Tibial nerve (tissue), 4 donors: ENCODE data around the gene SSBP2. TPM values are rescaled to one million over a fixed set of nuclear protein-coding genes. Genes with fewer than 3 reads are reported as not detected.

Experiments
- DNase-seq, 2 donors: peaks; one replicate each; pipeline ENCODE4 v3.0.0-alpha.2; 2019; ENCODE audit warnings: low spot score in 2 of 2
- H3K27ac ChIP-seq, 4 donors: fragments of 200-600 bp; sonication (generic) in 3 of 4; one replicate each; pipeline ENCODE4 v1.5.1; 2017 to 2019; ENCODE audit warnings: mild to moderate bottlenecking in 1 of 4
- H3K27me3 ChIP-seq, 2 donors: fragments of 200-600 bp; sonication (generic) in 1 of 2; one replicate each; pipeline versions ENCODE4 v1.5.1 to v1.6.0; 2017 to 2019
- H3K36me3 ChIP-seq, 3 donors: fragments of 200-600 bp; sonication (generic); one replicate each; pipeline ENCODE4 v1.5.1; 2018 to 2019
- H3K4me1 ChIP-seq, 4 donors: fragments of 200-600 bp; sonication (generic) in 3 of 4; one replicate each; pipeline ENCODE4 v1.5.1; 2017 to 2019
- H3K4me3 ChIP-seq, 4 donors: fragments of 200-600 bp; sonication (generic) in 3 of 4; one replicate each; pipeline ENCODE4 v1.5.1; 2017 to 2019; ENCODE audit warnings: mild to moderate bottlenecking in 1 of 4, moderate library complexity in 1 of 4
- H3K9me3 ChIP-seq, 4 donors: fragments of 200-600 bp; sonication (generic) in 3 of 4; one replicate each; pipeline ENCODE4 v1.5.1; 2017 to 2019
- CTCF ChIP-seq, 5 experiments: fragments of 200-600 bp in 3 of 5; fragments of 450-650 bp in 2 of 5; sonication (generic) in 3 of 5; IDR thresholded peaks; one replicate each; pipeline ENCODE4 v1.5.1; 2016 to 2019; ENCODE audit warnings: antibody characterized with exemption in 5 of 5, mild to moderate bottlenecking in 3 of 5, moderate library complexity in 2 of 5
- EP300 ChIP-seq, 2 donors: sonication (generic); formaldehyde crosslinking; IDR thresholded peaks; one replicate each; pipeline ENCODE4 v1.6.1; 2017; ENCODE audit warnings: antibody characterized with exemption in 2 of 2, mild to moderate bottlenecking in 1 of 2
- POLR2A ChIP-seq, 2 donors: fragments of 450-650 bp; IDR thresholded peaks; one replicate each; pipeline ENCODE4 v1.6.1; 2017; ENCODE audit warnings: antibody characterized with exemption in 2 of 2, mild to moderate bottlenecking in 2 of 2, moderate library complexity in 2 of 2
- WGBS, 2 donors: methylation state at CpG; one replicate each; pipeline ENCODE4 v1.1.5; 2018; 5-methylcytosine and 5-hydroxymethylcytosine counted together
- total RNA-seq, 4 donors: library from RNA; depleted of rRNA; stranded (reverse); fragments of >200 nt; gene quantifications; one replicate each; pipeline ENCODE4 v1.1.0, GENCODE V29; 2016

Gene SSBP2
- total RNA-seq, 4 donors from 2014 or later: 62.6 to 95.1 (median 77.5) TPM

- no peaks in the 10 kb centered on the region for H3K27me3 ChIP-seq
- 71 to 72% methylated on average over 7 of the region's 7 CpGs for WGBS, 2 donors
- TF ChIP-seq POLR2A (IDR thresholded peaks at IDR 0.05): no peak
- TF ChIP-seq CTCF (IDR thresholded peaks at IDR 0.05): no peak
- TF ChIP-seq EP300 (IDR thresholded peaks at IDR 0.05): no peak
Observed at GRCh38 chr5:81405126-81405891, 345.6 kb downstream of the SSBP2 start.

GRCh38 chr5:81402192-81402930 is 348.5 kb downstream of the SSBP2 start:
- Histone ChIP-seq H3K4me3 (no peak overlapping the region), H3K4me1 (peaks cover 0 to under 1% (median 0%) of the 10 kb centered on the region in 4 donors), H3K36me3 (peaks cover 0 to 6% (median 0%) of the 10 kb centered on the region in 3 donors), H3K9me3 (no peaks in the 10 kb centered on the region), H3K27me3 (no peaks in the 10 kb centered on the region), H3K27ac (no peak overlapping the region)
- DNase-seq: no peak
- WGBS, 2 donors: 49 to 56% methylated on average over 2 of the region's 2 CpGs
- TF ChIP-seq EP300 (IDR thresholded peaks at IDR 0.05) (no peak), POLR2A (IDR thresholded peaks at IDR 0.05) (no peak), CTCF (IDR thresholded peaks at IDR 0.05) (no peak)

More at GRCh38 chr5:81405126-81405891, 345.6 kb downstream of the SSBP2 start:
- peaks cover 0 to 18% (median 0%) of the 10 kb centered on the region in 3 donors for H3K36me3 ChIP-seq
- no peak overlapping the region for H3K27ac ChIP-seq
- no peaks in the 10 kb centered on the region for H3K9me3 ChIP-seq
- no peak for DNase-seq
- H3K4me1 ChIP-seq: peaks cover 0 to 4% (median 0%) of the 10 kb centered on the region in 4 donors
- H3K4me3 ChIP-seq: no peak overlapping the region

- DNase-seq: no peak
- Histone ChIP-seq H3K9me3 (no peaks in the 10 kb centered on the region), H3K4me3 (no peak overlapping the region), H3K27ac (no peak overlapping the region), H3K27me3 (no peaks in the 10 kb centered on the region), H3K36me3 (no peaks in the 10 kb centered on the region), H3K4me1 (peaks cover 0 to 5% (median 0%) of the 10 kb centered on the region in 4 donors)
- no peak for TF ChIP-seq POLR2A (IDR thresholded peaks at IDR 0.05)
- TF ChIP-seq CTCF (IDR thresholded peaks at IDR 0.05): no peak
- no peak for TF ChIP-seq EP300 (IDR thresholded peaks at IDR 0.05)
- WGBS, 2 donors: 82 to 86% methylated on average over 11 of the region's 11 CpGs
Observed at GRCh38 chr5:81401266-81401665, 349.6 kb downstream of the SSBP2 start.

GRCh38 chr5:81400375-81400774 is 350.5 kb downstream of the SSBP2 start:
- whole genome bisulfite sequencing, 2 donors: 44 to 63% methylated on average over 2 of the region's 2 CpGs
- TF ChIP-seq EP300 (IDR thresholded peaks at IDR 0.05) (no peak), CTCF (IDR thresholded peaks at IDR 0.05) (no peak), POLR2A (IDR thresholded peaks at IDR 0.05) (no peak)
- Histone ChIP-seq H3K4me3 (no peak overlapping the region), H3K4me1 (peaks cover 0 to 5% (median 0%) of the 10 kb centered on the region in 4 donors), H3K36me3 (no peaks in the 10 kb centered on the region), H3K27me3 (no peaks in the 10 kb centered on the region), H3K9me3 (peaks cover 0 to under 1% (median 0%) of the 10 kb centered on the region in 4 donors), H3K27ac (no peak overlapping the region)
- DNase-seq: no peak

- 65 to 73% methylated on average over 4 of the region's 4 CpGs for WGBS, 2 donors
- Histone ChIP-seq H3K36me3 (no peaks in the 10 kb centered on the region), H3K9me3 (peaks cover 0 to 4% (median 0%) of the 10 kb centered on the region in 4 donors), H3K27me3 (no peaks in the 10 kb centered on the region), H3K4me1 (peaks cover 0 to 13% (median 2%) of the 10 kb centered on the region in 4 donors), H3K4me3 (no peak overlapping the region), H3K27ac (no peak overlapping the region)
- DNase-seq: no peak
- TF ChIP-seq POLR2A (IDR thresholded peaks at IDR 0.05) (no peak), CTCF (IDR thresholded peaks at IDR 0.05) (no peak), EP300 (IDR thresholded peaks at IDR 0.05) (no peak)
Observed at GRCh38 chr5:81398741-81399140, 352.2 kb downstream of the SSBP2 start.
